ENCODE data around the gene NEK7. TPM values are rescaled to one million over a fixed set of nuclear protein-coding genes. Genes with fewer than 3 reads are reported as not detected.

NEK7 gene
- total and polyA plus RNA-seq, 2 experiments from 2014 or later = 25.6 to 86.9 TPM

- no peaks in the 10 kb centered on the region for H3K36me3 ChIP-seq (replicated peaks; ENCODE audit: insufficient read depth, low read depth)
- H3K79me2 ChIP-seq = peaks cover 100% of the 10 kb centered on the region
- H2AFZ ChIP-seq = no peak overlapping the region
- peaks cover 34% of the 10 kb centered on the region for H3K4me1 ChIP-seq (ENCODE audit: insufficient read depth)
- no peak for TF ChIP-seq EZH2phosphoT487 (IDR thresholded peaks at IDR 0.05; ENCODE audit: low read depth, severe bottlenecking, unreplicated experiment)
- TF ChIP-seq EZH2 (IDR thresholded peaks at IDR 0.05; ENCODE audit: borderline replicate concordance) = no peak
- TF ChIP-seq, protein P1, sequence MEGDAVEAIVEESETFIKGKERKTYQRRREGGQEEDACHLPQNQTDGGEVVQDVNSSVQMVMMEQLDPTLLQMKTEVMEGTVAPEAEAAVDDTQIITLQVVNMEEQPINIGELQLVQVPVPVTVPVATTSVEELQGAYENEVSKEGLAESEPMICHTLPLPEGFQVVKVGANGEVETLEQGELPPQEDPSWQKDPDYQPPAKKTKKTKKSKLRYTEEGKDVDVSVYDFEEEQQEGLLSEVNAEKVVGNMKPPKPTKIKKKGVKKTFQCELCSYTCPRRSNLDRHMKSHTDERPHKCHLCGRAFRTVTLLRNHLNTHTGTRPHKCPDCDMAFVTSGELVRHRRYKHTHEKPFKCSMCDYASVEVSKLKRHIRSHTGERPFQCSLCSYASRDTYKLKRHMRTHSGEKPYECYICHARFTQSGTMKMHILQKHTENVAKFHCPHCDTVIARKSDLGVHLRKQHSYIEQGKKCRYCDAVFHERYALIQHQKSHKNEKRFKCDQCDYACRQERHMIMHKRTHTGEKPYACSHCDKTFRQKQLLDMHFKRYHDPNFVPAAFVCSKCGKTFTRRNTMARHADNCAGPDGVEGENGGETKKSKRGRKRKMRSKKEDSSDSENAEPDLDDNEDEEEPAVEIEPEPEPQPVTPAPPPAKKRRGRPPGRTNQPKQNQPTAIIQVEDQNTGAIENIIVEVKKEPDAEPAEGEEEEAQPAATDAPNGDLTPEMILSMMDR (IDR thresholded peaks at IDR 0.05; ENCODE audit: poor library complexity) = no peak
- no peaks in the 10 kb centered on the region for H3K9me3 ChIP-seq (ENCODE audit: low read depth)
- H4K20me1 ChIP-seq (ENCODE audit: insufficient read depth, poor library complexity, severe bottlenecking) = peaks cover 44% of the 10 kb centered on the region
- no peak overlapping the region for H3K27ac ChIP-seq
- no peak overlapping the region for H3K4me3 ChIP-seq
- no peaks in the 10 kb centered on the region for H3K9me2 ChIP-seq (replicated peaks; ENCODE audit: insufficient read depth)
- H3K27me3 ChIP-seq = no peaks in the 10 kb centered on the region
- no peak for DNase-seq (ENCODE audit: low spot score)
- no peak overlapping the region for H3K4me2 ChIP-seq
Measured at GRCh38 chr1:198173832-198174231, 17.0 kb downstream of the NEK7 start.

DNA sequence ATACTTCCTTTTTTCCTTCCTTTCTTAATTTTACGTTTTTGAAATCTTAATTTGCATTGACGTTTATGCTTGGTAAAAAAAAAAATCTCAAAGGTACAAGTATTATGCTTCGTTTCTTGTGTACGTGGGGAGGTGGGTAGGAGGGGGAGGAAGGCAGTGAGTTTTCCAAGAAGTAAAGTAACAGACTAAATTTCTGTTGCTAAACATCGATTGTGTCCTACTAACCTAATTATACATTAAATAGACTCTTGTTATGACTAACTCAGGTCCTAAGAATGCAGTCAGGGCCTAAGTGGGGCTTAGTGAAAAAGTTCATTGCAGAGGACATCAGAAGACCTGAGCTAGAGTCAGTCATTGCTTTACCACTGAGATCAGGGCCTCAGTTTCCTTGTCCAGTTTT is 17.5 kb downstream of the NEK7 start:
- peaks cover 31% of the 10 kb centered on the region for H3K4me1 ChIP-seq (ENCODE audit: insufficient read depth)

GRCh38 chr1:198175423-198176170 is 18.8 kb downstream of the NEK7 start:
- Histone ChIP-seq H3K4me2 (peak overlapping the region; percentile 10), H3K9me2 (replicated peaks; ENCODE audit: insufficient read depth) (no peaks in the 10 kb centered on the region), H2AFZ (no peak overlapping the region), H4K20me1 (ENCODE audit: insufficient read depth, poor library complexity, severe bottlenecking) (peaks cover 40% of the 10 kb centered on the region), H3K9me3 (ENCODE audit: low read depth) (no peaks in the 10 kb centered on the region), H3K36me3 (replicated peaks; ENCODE audit: insufficient read depth, low read depth) (no peaks in the 10 kb centered on the region), H3K4me3 (no peak overlapping the region), H3K79me2 (peaks cover 100% of the 10 kb centered on the region), H3K27ac (no peak overlapping the region), H3K27me3 (no peaks in the 10 kb centered on the region), H3K4me1 (ENCODE audit: insufficient read depth) (peaks cover 36% of the 10 kb centered on the region)
- DNase-seq (ENCODE audit: low spot score) = no peak
- 60% methylated on average over 5 of the region's 5 CpGs for WGBS (ENCODE audit: low lambda C conversion rate, missing lambda C conversion rate)
- no peak for TF ChIP-seq EZH2phosphoT487 (IDR thresholded peaks at IDR 0.05; ENCODE audit: low read depth, severe bottlenecking, unreplicated experiment)

More for the DNA sequence above, 17.5 kb downstream of the NEK7 start:
- Histone ChIP-seq H2AFZ (no peak overlapping the region), H4K20me1 (ENCODE audit: insufficient read depth, poor library complexity, severe bottlenecking) (peaks cover 42% of the 10 kb centered on the region), H3K4me3 (no peak overlapping the region), H3K9me2 (replicated peaks; ENCODE audit: insufficient read depth) (no peaks in the 10 kb centered on the region), H3K79me2 (peaks cover 100% of the 10 kb centered on the region), H3K27me3 (no peaks in the 10 kb centered on the region), H3K9me3 (ENCODE audit: low read depth) (no peaks in the 10 kb centered on the region), H3K36me3 (replicated peaks; ENCODE audit: insufficient read depth, low read depth) (no peaks in the 10 kb centered on the region), H3K4me2 (no peak overlapping the region), H3K27ac (no peak overlapping the region)
- TF ChIP-seq, protein P1 (IDR thresholded peaks at IDR 0.05; ENCODE audit: poor library complexity) = no peak
- TF ChIP-seq EZH2 (IDR thresholded peaks at IDR 0.05; ENCODE audit: borderline replicate concordance) (no peak), EZH2phosphoT487 (IDR thresholded peaks at IDR 0.05; ENCODE audit: low read depth, severe bottlenecking, unreplicated experiment) (no peak)
- DNase-seq (ENCODE audit: low spot score) = no peak
- 69% methylated on average over 5 of the region's 5 CpGs for WGBS (ENCODE audit: low lambda C conversion rate, missing lambda C conversion rate)

DNA sequence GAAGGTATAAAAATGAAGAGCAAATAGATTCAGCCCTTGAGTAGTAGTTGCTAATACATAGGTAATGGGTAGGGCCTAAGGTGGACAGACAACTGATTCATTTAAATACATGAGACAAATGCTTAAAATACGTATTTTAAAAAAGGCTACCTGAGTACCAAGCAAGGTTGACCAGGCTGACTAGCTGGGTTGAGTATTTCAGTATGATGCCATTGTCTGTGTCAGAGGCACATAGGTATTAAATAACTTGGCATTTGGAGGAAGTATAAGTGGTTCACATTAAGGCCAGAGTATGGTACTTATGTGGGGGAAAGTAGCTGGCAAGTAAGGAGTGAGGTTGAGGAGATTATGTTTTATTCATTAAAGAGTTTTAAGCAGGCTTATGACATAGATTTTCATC is 19.4 kb downstream of the NEK7 start:
- Histone ChIP-seq H3K27ac (no peak overlapping the region), H2AFZ (no peak overlapping the region), H3K4me2 (no peak overlapping the region), H3K79me2 (peaks cover 100% of the 10 kb centered on the region), H3K36me3 (replicated peaks; ENCODE audit: insufficient read depth, low read depth) (no peaks in the 10 kb centered on the region), H3K27me3 (no peaks in the 10 kb centered on the region), H3K9me2 (replicated peaks; ENCODE audit: insufficient read depth) (no peaks in the 10 kb centered on the region), H3K4me3 (no peak overlapping the region), H4K20me1 (ENCODE audit: insufficient read depth, poor library complexity, severe bottlenecking) (peaks cover 38% of the 10 kb centered on the region), H3K4me1 (ENCODE audit: insufficient read depth) (peaks cover 36% of the 10 kb centered on the region), H3K9me3 (ENCODE audit: low read depth) (no peaks in the 10 kb centered on the region)
- WGBS (ENCODE audit: low lambda C conversion rate, missing lambda C conversion rate) = 100% methylated on average over 1 of the region's 1 CpG
- no peak for DNase-seq (ENCODE audit: low spot score)
- TF ChIP-seq, protein P1 (IDR thresholded peaks at IDR 0.05; ENCODE audit: poor library complexity) = no peak
- TF ChIP-seq EZH2phosphoT487 (IDR thresholded peaks at IDR 0.05; ENCODE audit: low read depth, severe bottlenecking, unreplicated experiment) (no peak), EZH2 (IDR thresholded peaks at IDR 0.05; ENCODE audit: borderline replicate concordance) (no peak)
